CD4-positive, alpha-beta T cell treated with Interleukin-4 for 1 hour (primary cell): ENCODE measurements around the gene C6orf47.

ENCODE experiments used
- DNase-seq, 2 donors: peaks; one replicate each; pipeline ENCODE4 v3.0.0-alpha.2; 2020 to 2022

The C6orf47 gene

GRCh38 chr6:31609519-31610406 is 50.8 kb downstream of the C6orf47 start:
- DNase-seq = no peak
